GM10266 (cell line): Measurements from ENCODE around the gene NOVA1.
"Not testable (repeated sequence)": the region's sequence is repeated elsewhere in the genome, so short reads cannot be mapped to it uniquely, and the experiment has no call there.

Source experiments
- DNase-seq: peaks from one replicate; pipeline ENCODE4 v3.0.0; 2012; ENCODE audit errors: extremely low spot score
- TF ChIP-seq, protein P1 (sequence below): IDR thresholded peaks from 2 replicates; pipeline ENCODE4 v1.5.1; 2012; ENCODE audit warnings: mild to moderate bottlenecking, low read depth; ENCODE audit not compliant: control insufficient read depth, insufficient read depth; ENCODE audit errors: missing control alignments

NOVA1 gene, protein sequence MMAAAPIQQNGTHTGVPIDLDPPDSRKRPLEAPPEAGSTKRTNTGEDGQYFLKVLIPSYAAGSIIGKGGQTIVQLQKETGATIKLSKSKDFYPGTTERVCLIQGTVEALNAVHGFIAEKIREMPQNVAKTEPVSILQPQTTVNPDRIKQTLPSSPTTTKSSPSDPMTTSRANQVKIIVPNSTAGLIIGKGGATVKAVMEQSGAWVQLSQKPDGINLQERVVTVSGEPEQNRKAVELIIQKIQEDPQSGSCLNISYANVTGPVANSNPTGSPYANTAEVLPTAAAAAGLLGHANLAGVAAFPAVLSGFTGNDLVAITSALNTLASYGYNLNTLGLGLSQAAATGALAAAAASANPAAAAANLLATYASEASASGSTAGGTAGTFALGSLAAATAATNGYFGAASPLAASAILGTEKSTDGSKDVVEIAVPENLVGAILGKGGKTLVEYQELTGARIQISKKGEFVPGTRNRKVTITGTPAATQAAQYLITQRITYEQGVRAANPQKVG

DNA sequence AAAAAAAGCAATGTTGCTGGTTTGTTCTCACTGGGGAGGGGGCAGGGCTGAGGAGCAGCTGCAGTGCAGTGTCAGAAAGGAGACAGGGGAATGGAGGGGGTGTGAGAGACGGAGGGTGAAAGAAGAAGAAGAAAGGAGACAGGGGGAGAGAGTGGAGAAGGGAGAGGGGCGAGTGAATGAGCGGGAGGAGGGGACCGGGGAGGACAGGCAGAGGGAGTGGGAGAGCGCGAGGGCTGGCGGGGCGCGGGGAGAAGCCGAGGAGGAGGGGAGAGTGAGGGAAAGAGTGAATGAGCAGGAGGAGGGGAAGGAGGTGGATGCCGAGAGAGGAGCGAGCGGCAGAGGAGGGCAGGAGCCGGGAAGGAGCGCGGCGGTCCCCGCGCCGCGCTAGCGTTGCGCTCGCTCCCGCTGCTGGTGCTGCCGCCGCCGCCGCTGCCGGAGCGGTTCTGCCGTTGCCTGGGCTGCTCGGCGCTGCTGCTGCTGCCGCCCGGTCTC is at the start of gene NOVA1:
TSS of gene NOVA1 (minus strand) at position 445 of the 492 bp plus-strand sequence. CDS start 597 bp downstream, outside the sequence.
- no peak for DNase-seq
- TF ChIP-seq, protein P1, sequence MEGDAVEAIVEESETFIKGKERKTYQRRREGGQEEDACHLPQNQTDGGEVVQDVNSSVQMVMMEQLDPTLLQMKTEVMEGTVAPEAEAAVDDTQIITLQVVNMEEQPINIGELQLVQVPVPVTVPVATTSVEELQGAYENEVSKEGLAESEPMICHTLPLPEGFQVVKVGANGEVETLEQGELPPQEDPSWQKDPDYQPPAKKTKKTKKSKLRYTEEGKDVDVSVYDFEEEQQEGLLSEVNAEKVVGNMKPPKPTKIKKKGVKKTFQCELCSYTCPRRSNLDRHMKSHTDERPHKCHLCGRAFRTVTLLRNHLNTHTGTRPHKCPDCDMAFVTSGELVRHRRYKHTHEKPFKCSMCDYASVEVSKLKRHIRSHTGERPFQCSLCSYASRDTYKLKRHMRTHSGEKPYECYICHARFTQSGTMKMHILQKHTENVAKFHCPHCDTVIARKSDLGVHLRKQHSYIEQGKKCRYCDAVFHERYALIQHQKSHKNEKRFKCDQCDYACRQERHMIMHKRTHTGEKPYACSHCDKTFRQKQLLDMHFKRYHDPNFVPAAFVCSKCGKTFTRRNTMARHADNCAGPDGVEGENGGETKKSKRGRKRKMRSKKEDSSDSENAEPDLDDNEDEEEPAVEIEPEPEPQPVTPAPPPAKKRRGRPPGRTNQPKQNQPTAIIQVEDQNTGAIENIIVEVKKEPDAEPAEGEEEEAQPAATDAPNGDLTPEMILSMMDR = no peak

DNA sequence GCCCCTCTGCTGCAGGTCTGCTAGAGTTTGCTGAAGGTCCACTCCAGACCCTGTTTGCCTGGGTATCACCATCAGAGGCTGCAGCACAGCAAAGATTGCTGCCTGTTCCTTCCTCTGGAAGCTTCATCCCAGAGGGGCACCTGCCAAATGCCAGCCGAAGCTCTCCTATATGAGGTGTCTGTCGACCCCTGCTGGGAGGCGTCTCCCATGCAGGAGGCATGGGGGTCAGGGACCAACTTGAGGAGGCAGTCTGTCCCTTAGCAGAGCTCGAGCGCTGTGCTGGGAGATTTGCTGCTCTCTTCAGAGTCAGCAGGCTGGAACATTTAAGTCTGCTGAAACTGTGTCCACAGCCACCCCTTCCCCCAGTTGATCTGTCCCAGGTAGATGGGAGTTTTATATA is 47.2 kb upstream of the NOVA1 start:
- not testable (repeated sequence) for DNase-seq

DNA sequence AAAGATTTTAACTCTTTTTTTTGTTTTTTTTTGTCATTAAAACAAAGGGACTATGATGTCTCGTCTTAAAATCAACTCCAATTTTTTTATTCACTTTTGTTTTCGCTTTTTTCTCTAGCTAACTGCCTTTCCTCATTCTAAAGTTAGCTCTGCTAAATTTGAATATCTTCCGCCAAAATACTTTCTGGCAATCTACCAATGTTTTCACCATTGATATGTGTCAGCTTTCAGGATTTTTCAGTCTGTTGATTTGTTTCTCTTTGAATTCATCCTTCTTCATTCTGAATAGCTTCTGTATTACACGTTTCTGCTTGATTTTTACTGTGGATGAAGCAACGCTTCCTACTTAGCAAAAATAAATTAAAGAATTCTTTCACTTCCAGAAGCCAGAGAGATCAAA is 38.7 kb upstream of the NOVA1 start:
- TF ChIP-seq, protein P1 = no peak
- DNase-seq = no peak

DNA sequence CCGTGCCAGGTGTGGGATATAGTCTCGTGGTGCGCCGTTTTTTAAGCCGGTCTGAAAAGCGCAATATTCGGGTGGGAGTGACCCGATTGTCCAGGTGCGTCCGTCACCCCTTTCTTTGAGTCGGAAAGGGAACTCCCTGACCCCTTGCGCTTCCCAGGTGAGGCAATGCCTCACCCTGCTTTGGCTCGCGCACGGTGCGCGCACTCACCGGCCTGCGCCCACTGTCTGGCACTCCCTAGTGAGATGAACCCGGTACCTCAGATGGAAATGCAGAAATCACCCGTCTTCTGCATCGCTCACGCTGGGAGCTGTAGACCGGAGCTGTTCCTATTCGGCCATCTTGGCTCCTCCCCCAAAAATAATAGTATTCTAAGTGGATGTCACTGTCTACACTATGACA is 37.1 kb upstream of the NOVA1 start:
- not testable (repeated sequence) for DNase-seq

DNA sequence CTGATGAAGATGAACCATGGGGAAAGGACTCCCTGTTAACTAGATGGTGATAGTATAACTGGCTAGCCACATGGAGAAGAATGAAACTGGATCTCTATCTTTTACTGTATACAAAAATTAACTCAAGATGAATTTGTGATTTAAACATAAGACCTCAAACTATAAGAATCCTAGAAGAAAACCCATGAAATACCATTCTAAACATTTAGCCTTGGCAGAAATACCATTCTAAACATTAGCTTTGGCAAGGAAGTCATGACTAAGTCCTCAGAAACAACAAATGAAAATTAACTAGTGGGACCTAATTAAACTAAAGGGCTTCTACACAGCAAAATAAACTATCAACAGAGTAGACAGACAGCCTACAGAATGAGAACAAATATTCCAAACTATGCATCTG is 28.4 kb upstream of the NOVA1 start:
- TF ChIP-seq, protein P1 = no peak
- no peak for DNase-seq

DNA sequence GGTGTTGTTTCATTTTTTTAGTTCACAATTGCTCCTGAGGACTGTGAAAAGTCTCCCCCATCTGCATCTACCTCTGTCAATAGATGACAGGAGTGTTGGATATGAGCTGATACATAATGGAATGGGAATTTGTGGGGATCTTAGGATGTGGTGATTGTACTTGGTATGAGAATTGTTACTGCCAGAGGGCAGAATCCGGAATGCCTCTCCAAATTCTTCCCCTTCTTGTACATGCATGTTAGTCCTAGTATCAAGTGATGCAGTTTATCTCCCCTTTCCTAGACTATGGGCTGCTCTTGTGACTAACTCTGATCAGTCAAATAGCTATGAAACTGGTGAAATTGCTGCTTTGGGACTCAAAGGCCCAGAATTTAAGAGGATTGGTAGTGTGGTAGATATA is 24.8 kb upstream of the NOVA1 start:
- TF ChIP-seq, protein P1 = no peak
- DNase-seq = no peak

DNA sequence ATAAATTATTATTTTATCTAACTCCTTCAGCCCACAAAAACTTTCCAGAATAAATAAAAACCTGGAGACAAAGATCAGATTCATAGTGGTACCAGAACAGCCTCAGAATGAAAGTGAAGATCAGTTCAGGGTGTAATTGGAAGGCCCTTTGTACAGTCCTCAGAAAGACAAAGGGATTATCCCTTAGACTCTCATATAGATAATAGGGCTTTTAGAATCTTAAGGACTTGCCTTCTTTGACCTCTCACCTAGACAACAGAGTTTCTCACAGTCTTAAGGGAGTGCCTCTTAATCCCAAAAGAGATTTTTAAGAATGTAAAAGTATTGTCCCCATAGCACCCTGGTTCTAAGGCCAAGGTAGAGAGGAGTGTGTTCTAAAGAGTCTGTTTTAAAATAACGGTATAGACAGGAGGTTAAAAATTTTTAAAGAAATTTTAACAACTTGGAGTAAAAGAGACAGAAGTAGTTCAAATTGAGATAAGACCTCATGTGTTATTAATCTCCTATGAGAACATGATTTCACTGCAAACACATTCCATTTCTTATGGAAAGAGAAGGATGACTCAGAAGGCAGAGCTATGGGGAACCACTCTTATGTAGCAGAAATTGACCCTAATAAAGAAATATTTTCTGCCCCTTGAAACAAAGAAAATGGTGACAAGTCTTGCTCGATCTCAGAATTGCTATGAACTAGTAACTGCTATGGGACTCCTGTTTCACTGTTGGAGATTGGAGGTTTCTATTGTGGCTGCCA is 24.2 kb upstream of the NOVA1 start:
- no peak for DNase-seq
- TF ChIP-seq, protein P1 = no peak

DNA sequence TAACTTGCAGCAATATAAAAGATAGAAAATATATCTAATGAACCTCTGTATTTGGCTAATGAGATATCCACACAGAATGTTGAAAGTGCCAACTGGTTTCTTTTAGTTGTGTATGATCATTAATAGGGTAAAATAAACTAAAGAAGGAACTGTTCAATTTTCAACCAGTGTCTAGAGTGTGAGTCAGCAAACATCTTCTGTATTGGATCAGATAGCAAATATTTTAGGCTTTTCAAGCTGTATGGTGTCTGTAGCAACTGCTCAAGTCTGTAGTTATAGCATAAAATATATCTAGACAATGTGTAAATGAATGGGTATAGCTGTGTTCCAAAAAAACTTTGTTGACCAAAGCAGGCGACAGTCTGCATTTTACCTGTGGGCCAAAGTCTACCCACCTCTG is 23.5 kb upstream of the NOVA1 start:
- TF ChIP-seq, protein P1 = no peak
- DNase-seq = no peak
